SK-N-SH treated with all-trans-retinoic acid at 6 μM for 48 hours (cell line): ENCODE results near the gene NPLOC4.
"Not testable (repeated sequence)": the region's sequence is repeated elsewhere in the genome, so short reads cannot be mapped to it uniquely, and the experiment has no call there.

Experiments
- ATAC-seq: fragments of 200-7000 bp; cut with Tn5 transposase; 3 replicates; pipeline ENCODE4 v1.9.1; 2020; ENCODE audit warnings: mild to moderate bottlenecking, moderate library complexity
- ARNTL ChIP-seq: fragments of 450-650 bp; formaldehyde crosslinking; IDR thresholded peaks from 2 replicates; pipeline ENCODE4 v1.5.0; 2020; ENCODE audit warnings: low read depth, mild to moderate bottlenecking, moderate library complexity, borderline replicate concordance
- BACH2 ChIP-seq: fragments of 250-450 bp; sonication (Bioruptor Pico); IDR thresholded peaks from 2 replicates; pipeline ENCODE4 v1.9.0; 2021; ENCODE audit warnings: mild to moderate bottlenecking, borderline replicate concordance
- CSDC2 ChIP-seq: fragments of 250-450 bp; sonication (Bioruptor Pico); IDR thresholded peaks from 2 replicates; pipeline ENCODE4 v1.5.0; 2020; ENCODE audit warnings: mild to moderate bottlenecking, moderate library complexity
- ESRRG ChIP-seq: fragments of 250-450 bp; sonication (Bioruptor Pico); IDR thresholded peaks from 2 replicates; pipeline ENCODE4 v1.6.1; 2021; ENCODE audit warnings: mild to moderate bottlenecking
- GLIS3 ChIP-seq: fragments of 250-450 bp; sonication (Bioruptor Pico); IDR thresholded peaks from 2 replicates; pipeline ENCODE4 v1.5.0; 2020; ENCODE audit warnings: mild to moderate bottlenecking, moderate library complexity
- ISL1 ChIP-seq: fragments of 250-450 bp; sonication (Bioruptor Pico); IDR thresholded peaks from 2 replicates; pipeline ENCODE4 v2.1.2; 2022; ENCODE audit warnings: mild to moderate bottlenecking, moderate library complexity
- OSR1 ChIP-seq: fragments of 250-450 bp; sonication (Bioruptor Pico); IDR thresholded peaks from 2 replicates; pipeline ENCODE4 v1.8.0; 2022; ENCODE audit warnings: moderate library complexity, mild to moderate bottlenecking, inconsistent platforms
- PPARA ChIP-seq: fragments of 250-450 bp; sonication (Bioruptor Pico); IDR thresholded peaks from 2 replicates; pipeline ENCODE4 v1.5.0; 2020; ENCODE audit warnings: mild to moderate bottlenecking, borderline replicate concordance
- RARB ChIP-seq: fragments of 250-450 bp; sonication (Bioruptor Pico); IDR thresholded peaks from 2 replicates; pipeline ENCODE4 v1.8.0; 2021; ENCODE audit warnings: mild to moderate bottlenecking, moderate library complexity
- SNAI2 ChIP-seq: fragments of 250-450 bp; sonication (Bioruptor Pico); IDR thresholded peaks from 2 replicates; pipeline ENCODE4 v1.5.0; 2020; ENCODE audit warnings: mild to moderate bottlenecking, moderate library complexity
- TCF4 ChIP-seq: fragments of 250-450 bp; sonication (Bioruptor Pico); IDR thresholded peaks from 2 replicates; pipeline ENCODE4 v1.8.0; 2021; ENCODE audit warnings: mild to moderate bottlenecking, moderate library complexity, borderline replicate concordance
- TOX ChIP-seq: fragments of 250-450 bp; sonication (Bioruptor Pico); IDR thresholded peaks from 2 replicates; pipeline ENCODE4 v1.8.0; 2021; ENCODE audit warnings: mild to moderate bottlenecking, moderate library complexity, borderline replicate concordance
- ZC3H10 ChIP-seq: fragments of 250-450 bp; sonication (Bioruptor Pico); IDR thresholded peaks from 2 replicates; pipeline ENCODE4 v1.5.1; 2021; ENCODE audit warnings: mild to moderate bottlenecking, moderate library complexity
- ZFP3 ChIP-seq: fragments of 250-450 bp; sonication (Bioruptor Pico); IDR thresholded peaks from 2 replicates; pipeline ENCODE4 v1.5.0; 2020; ENCODE audit warnings: mild to moderate bottlenecking, moderate library complexity
- ZFP30 ChIP-seq: fragments of 450-650 bp; formaldehyde crosslinking; IDR thresholded peaks from 2 replicates; pipeline ENCODE4 v1.5.0; 2022; ENCODE audit warnings: mild to moderate bottlenecking, moderate library complexity
- ZNF565 ChIP-seq: fragments of 450-650 bp; formaldehyde crosslinking; conservative IDR thresholded peaks from 2 replicates; pipeline ENCODE4 v1.5.0; 2020; ENCODE audit warnings: low read depth, mild to moderate bottlenecking, moderate library complexity
- ZNF70 ChIP-seq: fragments of 450-650 bp; formaldehyde crosslinking; IDR thresholded peaks from 2 replicates; pipeline ENCODE4 v1.5.0; 2020; ENCODE audit warnings: mild to moderate bottlenecking, moderate library complexity
- TF ChIP-seq, protein P1 (sequence below): fragments of 250-450 bp; sonication (Bioruptor Pico); IDR thresholded peaks from 2 replicates; pipeline ENCODE4 v1.5.1; 2020; ENCODE audit warnings: low read depth, mild to moderate bottlenecking, moderate library complexity
- TF ChIP-seq, protein P2 (sequence below): fragments of 250-450 bp; sonication (Bioruptor Pico); IDR thresholded peaks from 2 replicates; pipeline ENCODE4 v1.5.0; 2020; ENCODE audit warnings: mild to moderate bottlenecking, moderate library complexity
- TF ChIP-seq, protein P3 (sequence below): fragments of 250-450 bp; sonication (Bioruptor Pico); IDR thresholded peaks from 2 replicates; pipeline ENCODE4 v1.8.0; 2020; ENCODE audit warnings: mild to moderate bottlenecking, moderate library complexity, borderline replicate concordance
- TF ChIP-seq, protein P4 (sequence below): fragments of 250-450 bp; sonication (Bioruptor Pico); IDR thresholded peaks from 2 replicates; pipeline ENCODE4 v1.5.1; 2021; ENCODE audit warnings: mild to moderate bottlenecking, moderate library complexity

NPLOC4 gene

DNA sequence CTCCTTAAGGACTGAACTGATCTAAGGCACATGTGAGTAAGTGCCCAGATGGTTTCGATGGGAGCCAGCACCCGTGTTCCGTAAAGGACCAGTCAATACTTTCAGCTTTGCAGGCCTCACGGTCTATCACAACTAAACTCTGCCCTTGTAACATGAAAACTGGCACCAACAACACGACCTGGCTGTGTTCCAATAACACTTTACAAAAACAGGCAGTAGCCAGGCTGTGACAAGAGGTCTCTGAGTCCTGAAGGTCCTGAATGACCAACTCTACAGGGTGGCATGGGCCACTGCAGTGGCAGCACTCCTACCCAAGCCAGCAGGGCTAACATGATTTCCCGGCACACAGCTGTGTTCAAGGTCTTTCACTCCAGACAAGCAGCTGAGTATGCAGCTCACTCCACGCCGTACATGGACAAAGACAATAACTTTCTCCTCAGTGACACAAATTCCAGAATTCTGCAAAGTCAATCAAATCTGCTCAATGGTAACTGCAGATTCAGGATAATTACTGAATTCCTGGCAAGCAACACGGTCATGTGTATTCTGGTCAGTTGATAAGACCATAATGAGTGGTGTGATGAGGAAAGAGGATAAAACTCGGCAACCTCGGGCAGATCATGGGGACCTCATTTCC, 15.3 kb downstream of the NPLOC4 start:
- TF ChIP-seq, protein P1, sequence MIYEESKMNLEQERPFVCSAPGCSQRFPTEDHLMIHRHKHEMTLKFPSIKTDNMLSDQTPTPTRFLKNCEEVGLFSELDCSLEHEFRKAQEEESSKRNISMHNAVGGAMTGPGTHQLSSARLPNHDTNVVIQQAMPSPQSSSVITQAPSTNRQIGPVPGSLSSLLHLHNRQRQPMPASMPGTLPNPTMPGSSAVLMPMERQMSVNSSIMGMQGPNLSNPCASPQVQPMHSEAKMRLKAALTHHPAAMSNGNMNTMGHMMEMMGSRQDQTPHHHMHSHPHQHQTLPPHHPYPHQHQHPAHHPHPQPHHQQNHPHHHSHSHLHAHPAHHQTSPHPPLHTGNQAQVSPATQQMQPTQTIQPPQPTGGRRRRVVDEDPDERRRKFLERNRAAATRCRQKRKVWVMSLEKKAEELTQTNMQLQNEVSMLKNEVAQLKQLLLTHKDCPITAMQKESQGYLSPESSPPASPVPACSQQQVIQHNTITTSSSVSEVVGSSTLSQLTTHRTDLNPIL = no peak
- TF ChIP-seq, protein P2, sequence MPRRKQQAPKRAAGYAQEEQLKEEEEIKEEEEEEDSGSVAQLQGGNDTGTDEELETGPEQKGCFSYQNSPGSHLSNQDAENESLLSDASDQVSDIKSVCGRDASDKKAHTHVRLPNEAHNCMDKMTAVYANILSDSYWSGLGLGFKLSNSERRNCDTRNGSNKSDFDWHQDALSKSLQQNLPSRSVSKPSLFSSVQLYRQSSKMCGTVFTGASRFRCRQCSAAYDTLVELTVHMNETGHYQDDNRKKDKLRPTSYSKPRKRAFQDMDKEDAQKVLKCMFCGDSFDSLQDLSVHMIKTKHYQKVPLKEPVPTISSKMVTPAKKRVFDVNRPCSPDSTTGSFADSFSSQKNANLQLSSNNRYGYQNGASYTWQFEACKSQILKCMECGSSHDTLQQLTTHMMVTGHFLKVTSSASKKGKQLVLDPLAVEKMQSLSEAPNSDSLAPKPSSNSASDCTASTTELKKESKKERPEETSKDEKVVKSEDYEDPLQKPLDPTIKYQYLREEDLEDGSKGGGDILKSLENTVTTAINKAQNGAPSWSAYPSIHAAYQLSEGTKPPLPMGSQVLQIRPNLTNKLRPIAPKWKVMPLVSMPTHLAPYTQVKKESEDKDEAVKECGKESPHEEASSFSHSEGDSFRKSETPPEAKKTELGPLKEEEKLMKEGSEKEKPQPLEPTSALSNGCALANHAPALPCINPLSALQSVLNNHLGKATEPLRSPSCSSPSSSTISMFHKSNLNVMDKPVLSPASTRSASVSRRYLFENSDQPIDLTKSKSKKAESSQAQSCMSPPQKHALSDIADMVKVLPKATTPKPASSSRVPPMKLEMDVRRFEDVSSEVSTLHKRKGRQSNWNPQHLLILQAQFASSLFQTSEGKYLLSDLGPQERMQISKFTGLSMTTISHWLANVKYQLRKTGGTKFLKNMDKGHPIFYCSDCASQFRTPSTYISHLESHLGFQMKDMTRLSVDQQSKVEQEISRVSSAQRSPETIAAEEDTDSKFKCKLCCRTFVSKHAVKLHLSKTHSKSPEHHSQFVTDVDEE (CRISPR knock-in tag) = peak; percentile 37
- TF ChIP-seq, all 23 proteins: peak for 1
- no peak for ATAC-seq

GRCh38 chr17:81618307-81618706, 18.6 kb downstream of the NPLOC4 start:
- not testable (repeated sequence) for ATAC-seq

DNA sequence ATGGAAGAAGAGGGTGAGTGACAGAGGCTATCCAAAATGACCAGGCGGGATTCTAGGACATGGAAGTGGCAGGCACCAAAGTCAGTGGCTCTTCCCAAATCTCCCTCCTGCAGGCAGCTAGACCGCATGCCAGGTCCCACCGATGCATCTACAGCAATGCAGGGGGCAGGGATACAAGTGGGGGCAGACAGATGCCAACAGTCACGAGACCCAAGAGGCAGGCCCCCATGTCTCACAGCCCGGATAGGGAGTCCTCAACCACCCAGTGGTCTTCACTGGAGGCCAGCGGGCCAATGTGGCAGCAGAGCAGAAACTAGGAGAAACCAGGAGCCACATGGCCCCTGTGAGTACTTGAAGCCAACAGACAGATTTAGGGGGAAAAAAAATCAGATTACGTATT, 20.0 kb downstream of the NPLOC4 start:
- no peak; the same call in 2 of the 3 replicates for ATAC-seq
- no peak for TF ChIP-seq SNAI2
- no peak for TF ChIP-seq ZNF565
- no peak for TF ChIP-seq ZFP3 (CRISPR knock-in tag)
- no peak for TF ChIP-seq ESRRG (CRISPR knock-in tag)
- no peak for TF ChIP-seq PPARA (CRISPR knock-in tag)
- no peak for TF ChIP-seq ARNTL (CRISPR knock-in tag)
- no peak for TF ChIP-seq TOX (CRISPR knock-in tag)
- TF ChIP-seq TCF4 = no peak
- TF ChIP-seq ZC3H10 (CRISPR knock-in tag) = no peak

DNA sequence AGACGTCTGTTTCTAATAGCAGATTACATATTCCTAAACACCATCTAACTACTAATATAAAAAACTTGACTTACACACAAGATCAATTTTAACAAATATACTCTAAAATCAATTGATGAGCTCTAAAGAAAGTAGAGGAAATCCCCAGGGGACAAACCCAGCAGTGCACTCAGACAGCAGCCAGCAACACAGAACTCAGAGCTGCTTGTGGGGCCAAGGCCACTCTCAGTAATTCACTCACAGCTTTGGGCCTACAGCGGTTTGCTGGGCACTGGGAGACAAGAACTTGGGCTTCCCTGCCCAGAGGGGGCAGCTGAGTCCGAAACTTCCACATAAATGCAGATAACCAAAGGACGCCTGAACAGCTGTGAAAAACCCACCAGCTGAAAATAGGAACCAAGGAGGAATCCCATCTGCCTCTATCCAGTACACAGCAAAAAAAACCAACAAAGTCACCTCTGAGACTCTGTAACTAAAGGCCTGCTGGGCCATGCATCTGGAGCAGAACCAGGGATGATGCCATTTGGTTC, 21.4 kb downstream of the NPLOC4 start:
- no peak for ATAC-seq
- TF ChIP-seq GLIS3 (CRISPR knock-in tag) (no peak), TOX (CRISPR knock-in tag) (no peak), ESRRG (CRISPR knock-in tag) (no peak), ZNF70 (no peak), ARNTL (CRISPR knock-in tag) (no peak), SNAI2 (no peak), OSR1 (CRISPR knock-in tag) (no peak), ZFP30 (CRISPR knock-in tag) (no peak), ZFP3 (CRISPR knock-in tag) (no peak), BACH2 (CRISPR knock-in tag) (no peak), ISL1 (CRISPR knock-in tag) (no peak)
- TF ChIP-seq, protein P1 = no peak
- TF ChIP-seq, protein P3, sequence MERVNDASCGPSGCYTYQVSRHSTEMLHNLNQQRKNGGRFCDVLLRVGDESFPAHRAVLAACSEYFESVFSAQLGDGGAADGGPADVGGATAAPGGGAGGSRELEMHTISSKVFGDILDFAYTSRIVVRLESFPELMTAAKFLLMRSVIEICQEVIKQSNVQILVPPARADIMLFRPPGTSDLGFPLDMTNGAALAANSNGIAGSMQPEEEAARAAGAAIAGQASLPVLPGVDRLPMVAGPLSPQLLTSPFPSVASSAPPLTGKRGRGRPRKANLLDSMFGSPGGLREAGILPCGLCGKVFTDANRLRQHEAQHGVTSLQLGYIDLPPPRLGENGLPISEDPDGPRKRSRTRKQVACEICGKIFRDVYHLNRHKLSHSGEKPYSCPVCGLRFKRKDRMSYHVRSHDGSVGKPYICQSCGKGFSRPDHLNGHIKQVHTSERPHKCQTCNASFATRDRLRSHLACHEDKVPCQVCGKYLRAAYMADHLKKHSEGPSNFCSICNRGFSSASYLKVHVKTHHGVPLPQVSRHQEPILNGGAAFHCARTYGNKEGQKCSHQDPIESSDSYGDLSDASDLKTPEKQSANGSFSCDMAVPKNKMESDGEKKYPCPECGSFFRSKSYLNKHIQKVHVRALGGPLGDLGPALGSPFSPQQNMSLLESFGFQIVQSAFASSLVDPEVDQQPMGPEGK (CRISPR knock-in tag) = no peak

DNA sequence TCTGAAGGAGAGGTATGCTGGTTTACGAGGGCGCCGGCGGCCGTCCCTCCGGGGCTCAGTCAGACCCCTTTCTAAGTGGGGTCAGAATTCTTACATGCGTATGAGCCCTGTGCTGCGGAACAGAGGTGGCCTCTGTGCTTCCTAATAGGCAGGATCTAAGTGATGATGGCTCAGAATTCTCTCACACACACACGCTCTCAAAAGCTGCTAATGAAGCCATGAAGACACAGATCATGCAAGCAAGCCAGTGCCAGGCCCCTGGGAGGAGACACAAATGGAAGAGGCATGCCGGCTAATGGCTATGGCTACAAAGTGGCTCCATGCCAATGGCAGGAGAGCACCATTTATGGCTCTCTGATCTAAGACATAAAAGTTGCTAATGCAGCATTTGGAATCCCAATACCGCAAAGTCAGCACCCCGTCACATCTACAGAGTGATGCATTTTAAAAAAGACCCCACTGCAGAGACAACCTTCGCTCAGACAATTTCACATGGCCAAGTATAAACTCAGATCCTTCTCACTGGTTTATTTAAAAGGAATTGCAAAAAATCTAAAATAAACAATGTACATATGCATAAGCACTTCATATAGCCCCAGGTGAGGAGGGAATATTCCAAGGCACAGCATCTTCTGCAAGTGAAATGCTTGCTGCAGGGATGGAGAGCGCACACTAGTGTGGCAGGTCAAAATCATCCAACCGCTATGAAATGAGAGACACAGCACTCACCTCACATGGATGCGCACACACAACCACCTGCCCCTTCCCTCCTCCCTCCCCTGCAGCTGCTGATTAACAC, 24.5 kb downstream of the NPLOC4 start:
- no peak for ATAC-seq
- TF ChIP-seq ESRRG (CRISPR knock-in tag) (no peak), BACH2 (CRISPR knock-in tag) (no peak), ZNF70 (no peak), GLIS3 (CRISPR knock-in tag) (no peak), ZNF565 (no peak), ISL1 (CRISPR knock-in tag) (no peak), RARB (CRISPR knock-in tag) (no peak), CSDC2 (CRISPR knock-in tag) (no peak)
- TF ChIP-seq, protein P4, sequence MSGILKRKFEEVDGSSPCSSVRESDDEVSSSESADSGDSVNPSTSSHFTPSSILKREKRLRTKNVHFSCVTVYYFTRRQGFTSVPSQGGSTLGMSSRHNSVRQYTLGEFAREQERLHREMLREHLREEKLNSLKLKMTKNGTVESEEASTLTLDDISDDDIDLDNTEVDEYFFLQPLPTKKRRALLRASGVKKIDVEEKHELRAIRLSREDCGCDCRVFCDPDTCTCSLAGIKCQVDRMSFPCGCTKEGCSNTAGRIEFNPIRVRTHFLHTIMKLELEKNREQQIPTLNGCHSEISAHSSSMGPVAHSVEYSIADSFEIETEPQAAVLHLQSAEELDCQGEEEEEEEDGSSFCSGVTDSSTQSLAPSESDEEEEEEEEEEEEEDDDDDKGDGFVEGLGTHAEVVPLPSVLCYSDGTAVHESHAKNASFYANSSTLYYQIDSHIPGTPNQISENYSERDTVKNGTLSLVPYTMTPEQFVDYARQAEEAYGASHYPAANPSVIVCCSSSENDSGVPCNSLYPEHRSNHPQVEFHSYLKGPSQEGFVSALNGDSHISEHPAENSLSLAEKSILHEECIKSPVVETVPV (CRISPR knock-in tag) = no peak
- TF ChIP-seq, protein P1 = no peak
